ENCODE results near the gene EPHB2.

Gene EPHB2

GRCh38 chr1:22892789-22893188 lies 182.2 kb downstream of the EPHB2 start:
- no peak for DNase-seq

- no peak for DNase-seq
These were observed 182.7 kb downstream of the EPHB2 start for GRCh38 chr1:22893292-22893691.

- no peak for DNase-seq
These were observed 184.7 kb downstream of the EPHB2 start for GRCh38 chr1:22895357-22895756.

- no peak for DNase-seq
These were observed 185.5 kb downstream of the EPHB2 start for GRCh38 chr1:22896184-22896583.

- no peak for DNase-seq
These were observed 189.8 kb downstream of the EPHB2 start for GRCh38 chr1:22900451-22900850.

GRCh38 chr1:22903113-22903512 lies 192.5 kb downstream of the EPHB2 start:
- no peak for DNase-seq

GRCh38 chr1:22906968-22907367 lies 196.3 kb downstream of the EPHB2 start:
- DNase-seq: no peak

GRCh38 chr1:22907528-22907927 lies 196.9 kb downstream of the EPHB2 start:
- DNase-seq: no peak

GRCh38 chr1:22908880-22909426 lies 198.3 kb downstream of the EPHB2 start:
- DNase-seq: no peak

- DNase-seq: no peak
These were observed 199.6 kb downstream of the EPHB2 start for GRCh38 chr1:22910286-22910685.

- DNase-seq: no peak
These were observed 200.5 kb downstream of the EPHB2 start for GRCh38 chr1:22910986-22911651.

- DNase-seq: no peak
These were observed 201.7 kb downstream of the EPHB2 start for GRCh38 chr1:22912311-22912710.

GRCh38 chr1:22913421-22914141 lies 202.9 kb downstream of the EPHB2 start:
- DNase-seq: no peak

- no peak for DNase-seq
These were observed 203.5 kb downstream of the EPHB2 start for GRCh38 chr1:22914156-22914555.

GRCh38 chr1:22914633-22915217 lies 204.1 kb downstream of the EPHB2 start:
- no peak for DNase-seq

GRCh38 chr1:22915231-22915630 lies 204.6 kb downstream of the EPHB2 start:
- DNase-seq: no peak

- no peak for DNase-seq
These were observed 205.3 kb downstream of the EPHB2 start for GRCh38 chr1:22915816-22916470.

- no peak for DNase-seq
These were observed 205.8 kb downstream of the EPHB2 start for GRCh38 chr1:22916471-22916820.

GRCh38 chr1:22917989-22918388 lies 207.3 kb downstream of the EPHB2 start:
- DNase-seq: no peak

GRCh38 chr1:22918644-22919043 lies 208.0 kb downstream of the EPHB2 start:
- no peak for DNase-seq

- no peak for DNase-seq
These were observed 208.8 kb downstream of the EPHB2 start for GRCh38 chr1:22919341-22920025.

GRCh38 chr1:22920026-22920733 lies 209.5 kb downstream of the EPHB2 start:
- no peak for DNase-seq

All from NCI-H774 (cell line).